HG03095 (cell line): ENCODE measurements around the gene ABHD14A.
"Not testable (repeated sequence)": the region's sequence is repeated elsewhere in the genome, so short reads cannot be mapped to it uniquely, and the experiment has no call there.

Source experiments
- ATAC-seq: cut with Tn5 transposase; IDR thresholded peaks from one replicate; pipeline ENCODE4 v1.9.1; 2021; ENCODE audit warnings: moderate library complexity; ENCODE audit not compliant: unreplicated experiment

Gene ABHD14A

DNA sequence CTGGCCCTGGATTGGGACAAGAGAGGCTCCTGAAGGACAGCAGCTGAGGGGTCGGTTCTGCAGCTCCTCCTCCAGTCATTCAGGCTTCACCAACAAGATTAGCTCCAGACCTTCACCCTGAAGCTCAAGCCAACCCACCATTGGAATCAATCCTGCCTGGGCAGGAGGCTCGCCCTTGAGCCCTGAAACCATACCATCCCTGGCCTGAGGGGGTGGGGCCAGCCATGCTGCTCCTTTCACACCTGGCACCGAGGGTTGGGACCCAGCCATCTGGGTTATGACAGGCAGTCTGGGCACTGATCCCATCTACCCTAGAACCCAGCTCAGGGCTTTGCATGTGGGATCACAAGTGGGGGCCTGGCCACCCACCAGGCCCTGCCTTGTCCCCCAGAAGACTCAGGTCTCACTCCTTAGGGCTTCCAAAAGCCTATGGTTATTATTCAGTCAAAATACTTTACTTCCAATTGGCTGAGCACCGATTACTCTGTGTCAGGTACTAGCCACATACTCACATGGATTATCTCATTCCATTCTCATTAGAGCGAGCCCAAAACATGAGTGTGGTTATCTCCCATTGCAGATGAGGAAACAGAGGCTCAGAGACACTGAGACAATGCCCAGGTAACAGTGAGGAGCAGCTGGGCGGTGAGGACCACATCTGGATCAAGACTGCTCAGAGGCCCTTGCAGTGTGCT lies 4.1 kb upstream of the ABHD14A start:
- ATAC-seq = no peak

DNA sequence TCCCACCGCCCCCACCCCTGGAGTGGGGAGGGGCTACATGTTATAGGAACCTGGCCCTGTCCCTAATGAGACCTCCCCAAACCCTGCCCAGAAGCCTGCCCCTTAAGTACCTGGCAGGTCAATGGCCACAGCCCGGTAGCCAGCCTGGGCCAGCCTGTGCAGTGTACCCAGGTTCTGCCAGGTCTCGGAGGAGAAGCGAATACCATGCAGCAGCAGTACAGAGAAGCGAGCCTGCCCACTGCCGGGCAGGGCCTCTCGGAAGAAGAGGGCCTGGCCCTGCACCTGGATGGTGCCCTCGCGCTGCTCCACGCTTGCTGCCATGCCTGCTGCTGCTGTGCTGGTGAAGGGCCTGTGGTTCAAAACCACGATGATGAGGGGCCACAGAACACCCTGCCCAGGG lies 3.5 kb upstream of the ABHD14A start:
- no peak for ATAC-seq

DNA sequence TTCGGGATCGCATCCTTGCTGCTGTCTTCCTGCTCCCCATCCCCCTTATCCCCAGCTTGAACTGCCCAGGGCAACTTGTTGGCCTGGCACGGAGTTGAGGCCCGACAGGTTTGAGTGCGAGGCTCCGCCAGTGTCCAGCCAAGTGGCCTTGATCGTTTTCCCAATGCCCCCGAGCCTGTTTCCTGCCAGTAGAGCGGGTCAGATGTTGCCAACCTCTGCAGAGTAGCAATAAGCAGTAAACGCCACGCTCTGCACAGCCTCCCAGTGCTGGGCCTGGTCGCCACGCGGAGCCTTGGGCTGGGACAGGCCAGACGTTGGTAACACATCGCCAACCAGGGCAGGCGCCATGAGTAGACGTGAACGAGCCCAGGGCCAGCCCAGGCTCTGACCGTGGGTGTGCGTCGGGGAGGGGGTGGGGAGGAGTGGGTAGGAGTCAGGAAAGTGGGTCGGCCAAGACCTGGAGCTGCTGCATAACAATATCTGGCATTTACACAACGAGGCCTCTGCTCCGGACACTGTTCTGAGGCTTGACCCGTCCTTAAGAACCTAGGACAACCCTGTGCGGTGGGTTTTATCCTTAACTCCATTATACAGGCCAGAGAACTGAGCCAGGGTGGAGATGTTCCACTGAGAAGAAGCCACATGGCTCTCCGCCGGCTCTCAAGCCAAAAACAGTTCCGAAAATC lies 444 bp upstream of the ABHD14A start:
- ATAC-seq = no peak

DNA sequence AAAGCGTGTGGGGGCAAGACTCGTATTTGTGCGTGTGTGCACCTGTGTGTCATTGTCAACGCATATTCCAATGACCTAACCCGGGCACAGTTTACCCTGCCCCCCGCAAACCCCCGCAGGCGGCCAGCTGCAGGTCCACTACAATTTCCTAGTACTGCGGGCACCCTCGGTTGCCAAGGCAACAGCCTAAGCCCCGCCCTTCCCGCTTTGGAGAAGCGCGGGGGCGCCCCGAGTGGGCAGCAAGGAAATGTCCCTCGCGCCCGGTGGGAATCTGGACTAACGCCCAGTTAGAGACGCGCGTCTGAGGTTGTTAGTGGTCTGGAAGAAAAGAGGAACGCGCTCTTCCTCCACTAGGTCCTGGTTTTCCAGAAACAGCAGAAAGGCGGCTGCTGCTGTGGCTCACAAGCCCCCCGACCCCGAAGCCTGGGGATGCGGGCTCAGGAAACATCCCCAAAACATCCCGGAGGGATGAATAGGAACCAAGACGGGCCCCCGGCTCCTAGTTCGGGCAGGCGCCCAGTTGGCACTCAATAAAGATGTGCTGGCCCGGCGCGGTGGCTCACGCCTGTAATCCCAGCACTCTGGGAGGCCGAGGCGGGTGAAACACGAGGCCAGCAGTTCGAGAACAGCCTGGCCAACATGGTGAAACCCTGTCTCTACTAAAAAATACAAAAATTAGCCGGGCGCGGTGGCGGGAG lies 1.1 kb downstream of the ABHD14A start:
- no peak for ATAC-seq

DNA sequence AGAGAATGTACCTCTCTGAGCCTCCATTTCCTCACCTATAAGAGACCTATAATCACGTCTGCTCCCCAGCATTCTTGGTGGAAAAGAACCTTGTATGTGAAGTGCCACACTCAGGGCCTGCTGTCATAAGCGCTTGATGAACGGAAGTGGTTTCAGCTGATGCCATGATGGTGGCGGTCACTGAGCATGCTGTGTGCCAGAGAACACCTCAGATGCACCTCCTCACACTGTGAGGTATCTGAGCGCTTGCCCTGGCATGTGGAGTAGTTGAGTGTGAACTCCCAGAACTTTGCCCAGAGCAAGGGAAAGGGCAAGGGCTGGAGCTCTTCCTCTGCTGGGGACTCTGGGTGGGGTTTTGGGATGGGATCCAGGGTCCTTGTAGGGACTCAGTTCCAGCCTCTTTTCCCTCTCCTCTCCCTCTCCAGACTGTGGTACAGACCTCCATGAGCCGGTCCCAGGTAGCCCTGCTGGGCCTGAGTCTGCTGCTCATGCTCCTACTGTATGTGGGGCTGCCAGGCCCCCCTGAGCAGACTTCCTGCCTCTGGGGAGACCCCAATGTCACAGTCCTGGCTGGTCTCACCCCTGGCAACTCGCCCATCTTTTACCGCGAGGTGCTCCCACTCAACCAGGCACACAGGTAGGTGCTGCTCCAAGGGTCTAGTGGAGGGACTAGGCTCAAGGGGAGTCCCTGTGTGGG lies 2.7 kb downstream of the ABHD14A start:
- ATAC-seq = no peak

DNA sequence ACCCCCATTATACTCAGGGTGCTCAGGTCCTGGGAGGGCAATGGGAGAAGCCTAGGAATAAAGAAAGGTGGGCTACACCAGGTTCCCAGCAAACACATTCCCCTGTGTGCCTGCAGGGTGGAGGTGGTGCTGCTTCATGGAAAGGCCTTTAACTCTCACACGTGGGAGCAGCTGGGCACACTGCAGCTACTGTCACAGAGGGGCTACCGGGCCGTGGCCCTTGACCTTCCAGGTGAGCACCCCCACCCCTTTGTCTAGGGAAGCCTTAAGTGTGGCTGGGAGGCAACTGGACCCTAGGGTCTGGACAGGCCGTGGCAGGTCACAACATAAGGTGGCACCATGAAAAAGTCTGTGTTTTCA lies 3.3 kb downstream of the ABHD14A start:
- no peak for ATAC-seq

DNA sequence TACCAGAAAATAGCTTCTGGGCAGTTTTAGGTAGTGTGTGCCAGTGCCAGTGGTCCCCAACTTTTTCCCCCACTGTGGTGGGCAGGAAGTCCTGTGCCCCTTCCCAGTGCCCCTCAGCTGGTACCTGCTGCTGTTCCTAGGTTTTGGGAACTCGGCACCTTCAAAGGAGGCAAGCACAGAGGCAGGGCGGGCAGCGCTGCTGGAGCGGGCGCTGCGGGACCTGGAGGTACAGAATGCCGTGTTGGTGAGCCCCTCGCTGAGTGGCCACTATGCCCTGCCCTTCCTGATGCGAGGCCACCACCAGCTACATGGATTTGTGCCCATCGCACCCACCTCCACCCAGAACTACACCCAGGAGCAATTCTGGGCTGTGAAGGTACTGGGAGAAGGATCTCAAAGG lies 5.4 kb downstream of the ABHD14A start:
- no peak for ATAC-seq

DNA sequence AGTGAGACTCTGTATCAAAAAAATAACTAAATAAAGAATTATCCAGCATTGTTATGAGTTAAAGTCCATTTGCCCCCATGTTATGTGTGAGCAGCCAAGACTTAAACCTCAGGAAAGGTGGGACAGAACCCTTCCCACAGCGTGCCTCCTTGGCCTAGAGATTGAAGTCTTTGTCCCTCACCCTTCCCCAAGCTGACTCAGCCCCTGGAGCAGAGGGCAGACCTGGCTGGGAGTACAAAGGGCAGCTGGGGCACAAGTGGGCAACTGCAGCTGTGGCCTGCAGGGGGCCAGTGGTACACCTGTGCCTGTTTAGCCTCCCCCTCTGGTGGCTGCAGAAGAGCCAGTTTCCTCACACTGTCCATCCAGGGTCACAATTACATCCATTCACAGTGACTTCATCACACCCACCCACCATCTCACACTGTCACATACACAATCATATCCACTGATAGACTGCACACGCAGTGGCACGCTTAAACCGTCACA lies 7.5 kb downstream of the ABHD14A start:
- ATAC-seq = peak; percentile 37

DNA sequence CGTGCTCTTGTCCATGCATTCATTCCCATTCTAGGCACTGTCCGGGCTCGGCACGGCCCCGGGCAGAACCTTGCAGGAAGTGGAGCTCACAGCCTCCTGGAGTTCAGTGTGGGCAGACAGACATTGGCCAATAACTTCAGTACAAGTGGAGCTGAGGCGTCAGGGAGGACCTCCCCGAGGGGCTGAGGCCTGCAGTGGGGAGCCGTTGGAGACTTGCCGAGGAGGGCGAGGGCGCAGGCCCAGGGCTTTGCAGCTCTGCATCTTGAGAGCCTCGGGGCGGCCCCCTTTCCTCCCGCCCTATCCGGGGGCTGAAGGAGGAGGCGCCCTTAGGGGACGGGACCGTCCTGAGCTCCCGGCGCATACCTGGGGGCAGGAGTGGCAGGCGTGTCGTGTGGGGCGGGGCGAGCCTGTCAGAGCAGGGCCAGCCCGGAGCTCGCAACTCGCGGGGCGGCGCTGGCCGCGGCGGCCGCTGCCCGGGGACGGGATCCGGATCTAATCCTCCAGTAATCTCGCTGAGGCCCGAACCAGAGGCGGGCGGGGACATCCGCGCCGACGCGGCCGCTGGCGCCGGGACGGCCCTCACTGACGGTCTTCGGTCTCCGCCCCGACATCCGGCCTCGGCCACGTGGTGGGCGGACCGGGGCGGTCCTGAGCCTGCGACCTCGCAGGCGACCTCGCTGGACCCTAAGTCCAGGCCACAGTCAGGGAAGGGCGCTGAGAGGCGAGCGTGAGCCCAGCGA lies 8.1 kb downstream of the ABHD14A start, which contains the start of gene ACY1:
TSS of gene ACY1 (plus strand) at position 698 of the 740 bp plus-strand sequence. CDS start 530 bp downstream, outside the sequence.
- peak; percentile 78 for ATAC-seq

DNA sequence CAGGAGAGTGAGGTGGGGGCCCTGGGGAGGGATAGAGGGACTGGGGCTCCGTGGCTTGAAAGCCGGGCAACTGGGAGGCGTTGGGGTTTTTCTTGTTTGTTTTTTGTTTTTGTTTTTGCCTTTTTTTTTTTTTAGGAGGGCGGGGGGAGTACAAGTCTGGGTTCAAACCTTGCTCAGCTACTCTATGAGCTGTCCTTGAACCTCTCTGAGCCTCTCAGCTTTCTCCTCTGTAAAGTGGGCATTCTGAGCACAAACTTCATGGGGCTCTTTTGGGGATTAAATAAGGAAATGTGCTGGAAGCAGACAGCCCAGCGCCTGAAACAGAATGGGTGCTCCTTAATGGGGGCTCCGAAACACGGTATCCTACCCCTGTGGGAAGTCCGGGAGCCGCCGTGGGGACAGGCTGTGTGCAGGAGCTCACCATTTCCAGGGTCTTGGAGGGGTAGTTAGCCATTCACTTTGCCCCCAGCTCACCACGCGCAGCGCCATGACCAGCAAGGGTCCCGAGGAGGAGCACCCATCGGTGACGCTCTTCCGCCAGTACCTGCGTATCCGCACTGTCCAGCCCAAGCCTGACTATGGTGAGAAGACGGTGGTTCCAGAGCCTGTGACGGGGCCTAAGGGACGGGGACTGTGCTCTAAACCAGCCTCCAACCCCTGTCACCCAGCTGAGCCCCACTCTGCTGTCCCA lies 8.9 kb downstream of the ABHD14A start:
- no peak for ATAC-seq

DNA sequence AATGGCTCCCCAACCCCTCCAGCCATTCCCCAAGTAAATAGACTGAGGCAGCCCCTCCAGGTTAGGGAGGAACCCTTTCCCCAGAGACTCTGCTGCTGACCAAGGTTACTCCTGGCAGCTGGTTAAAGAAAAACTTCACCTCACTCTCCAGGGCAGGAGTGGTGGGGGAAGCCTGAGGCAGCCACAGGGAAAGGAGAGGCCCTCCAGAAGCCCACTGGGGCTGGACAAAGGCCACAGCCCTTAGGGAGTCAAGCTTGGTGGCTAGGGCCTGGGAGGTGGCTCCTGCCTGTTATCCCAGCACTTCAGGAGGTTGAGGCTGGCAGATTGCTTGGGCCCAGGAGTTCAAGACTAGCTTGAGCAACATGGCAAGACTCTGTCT lies 9.4 kb downstream of the ABHD14A start:
- ATAC-seq = no peak

DNA sequence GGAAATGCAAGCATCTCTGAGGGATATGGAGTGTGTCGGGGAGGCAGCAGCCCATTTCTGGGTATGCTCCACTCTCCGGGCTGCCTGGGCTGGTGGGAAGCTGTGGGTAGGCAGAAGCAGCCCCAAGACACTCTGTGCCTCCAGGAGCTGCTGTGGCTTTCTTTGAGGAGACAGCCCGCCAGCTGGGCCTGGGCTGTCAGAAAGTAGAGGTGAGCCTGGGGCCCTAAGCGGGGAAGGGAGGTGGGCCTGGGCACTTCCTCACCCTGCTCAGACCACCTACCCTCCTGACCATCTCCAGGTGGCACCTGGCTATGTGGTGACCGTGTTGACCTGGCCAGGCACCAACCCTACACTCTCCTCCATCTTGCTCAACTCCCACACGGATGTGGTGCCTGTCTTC lies 10.2 kb downstream of the ABHD14A start:
- no peak for ATAC-seq

DNA sequence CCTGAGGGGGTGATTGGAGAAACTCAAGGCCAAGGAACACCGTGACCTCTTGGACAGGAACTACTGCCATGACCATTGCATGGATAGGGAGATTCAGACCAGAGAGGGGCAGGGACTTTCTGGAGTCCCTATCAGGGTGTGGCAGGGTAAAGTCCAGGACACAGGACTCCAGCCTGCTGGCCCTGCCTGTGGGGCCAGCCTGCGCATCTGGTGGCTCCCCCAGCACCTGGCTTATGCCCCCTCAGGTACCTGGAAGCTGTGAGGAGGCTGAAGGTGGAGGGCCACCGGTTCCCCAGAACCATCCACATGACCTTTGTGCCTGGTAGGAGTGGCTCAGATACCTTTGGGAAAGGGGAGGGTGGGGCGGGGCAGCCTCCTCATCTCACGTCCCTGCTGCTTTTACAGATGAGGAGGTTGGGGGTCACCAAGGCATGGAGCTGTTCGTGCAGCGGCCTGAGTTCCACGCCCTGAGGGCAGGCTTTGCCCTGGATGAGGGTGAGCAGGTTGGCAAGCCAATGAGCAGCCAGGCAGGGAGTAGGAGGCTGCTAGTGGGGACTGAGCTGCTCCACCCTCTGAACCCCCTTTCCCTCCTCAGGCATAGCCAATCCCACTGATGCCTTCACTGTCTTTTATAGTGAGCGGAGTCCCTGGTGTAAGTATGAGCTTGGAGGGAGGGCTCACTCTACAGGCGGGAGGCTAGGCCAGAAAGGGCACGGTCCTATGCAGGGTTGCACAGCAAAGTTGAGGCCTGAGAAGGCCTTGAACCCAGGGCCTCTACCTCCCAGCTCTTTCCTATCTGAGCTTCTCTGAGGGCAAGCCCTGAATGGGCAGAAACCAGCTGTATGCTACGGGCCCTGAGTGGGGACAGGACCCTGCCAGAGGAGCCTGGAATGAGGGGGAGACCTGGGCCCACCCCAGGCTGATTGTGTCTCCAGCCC lies 11.4 kb downstream of the ABHD14A start:
- no peak for ATAC-seq

DNA sequence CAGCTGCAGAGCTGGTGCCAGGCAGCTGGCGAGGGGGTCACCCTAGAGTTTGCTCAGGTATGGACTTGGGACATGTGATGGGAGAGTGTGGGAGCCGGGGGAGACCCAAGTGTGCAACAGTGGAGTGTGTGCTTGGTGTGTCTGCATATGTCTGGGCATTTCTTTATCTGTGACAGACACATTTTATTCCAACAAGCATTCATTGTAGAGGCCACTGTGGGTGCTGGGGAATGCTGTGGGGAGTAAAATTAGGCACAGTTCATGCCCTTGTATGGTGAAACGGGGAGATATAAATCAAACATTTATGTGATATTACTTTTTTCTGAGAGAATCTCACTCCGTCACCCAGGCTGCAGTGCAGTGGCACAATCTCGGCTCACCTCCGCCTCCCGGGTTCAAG lies 12.7 kb downstream of the ABHD14A start:
- ATAC-seq = no peak

DNA sequence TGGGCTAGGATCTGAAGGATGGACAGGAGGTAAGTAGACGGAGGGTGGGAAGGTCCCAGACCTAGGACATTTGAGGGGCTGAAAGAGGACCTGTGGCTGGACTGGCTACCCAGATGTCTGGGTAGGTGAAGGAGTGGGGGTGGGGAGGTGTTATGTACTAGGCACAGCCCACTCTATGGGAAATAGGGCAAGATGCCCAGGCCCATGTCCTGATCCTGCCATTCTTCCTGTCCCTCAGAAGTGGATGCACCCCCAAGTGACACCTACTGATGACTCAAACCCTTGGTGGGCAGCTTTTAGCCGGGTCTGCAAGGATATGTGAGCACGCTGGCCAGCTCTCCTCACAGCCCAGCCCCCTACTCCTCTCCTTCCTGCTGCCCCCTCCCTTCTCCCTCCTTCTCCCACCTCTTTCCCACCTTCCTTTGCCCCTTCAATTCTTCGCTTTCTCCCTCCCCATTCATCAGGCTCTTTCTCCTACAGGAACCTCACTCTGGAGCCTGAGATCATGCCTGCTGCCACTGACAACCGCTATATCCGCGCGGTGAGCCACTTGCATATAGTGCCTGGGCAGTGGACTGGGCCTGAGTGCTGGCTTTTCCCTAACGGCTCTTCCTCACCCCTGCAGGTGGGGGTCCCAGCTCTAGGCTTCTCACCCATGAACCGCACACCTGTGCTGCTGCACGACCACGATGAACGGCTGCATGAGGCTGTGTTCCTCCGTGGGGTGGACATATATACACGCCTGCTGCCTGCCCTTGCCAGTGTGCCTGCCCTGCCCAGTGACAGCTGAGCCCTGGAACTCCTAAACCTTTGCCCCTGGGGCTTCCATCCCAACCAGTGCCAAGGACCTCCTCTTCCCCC lies 13.7 kb downstream of the ABHD14A start:
- ATAC-seq = no peak

DNA sequence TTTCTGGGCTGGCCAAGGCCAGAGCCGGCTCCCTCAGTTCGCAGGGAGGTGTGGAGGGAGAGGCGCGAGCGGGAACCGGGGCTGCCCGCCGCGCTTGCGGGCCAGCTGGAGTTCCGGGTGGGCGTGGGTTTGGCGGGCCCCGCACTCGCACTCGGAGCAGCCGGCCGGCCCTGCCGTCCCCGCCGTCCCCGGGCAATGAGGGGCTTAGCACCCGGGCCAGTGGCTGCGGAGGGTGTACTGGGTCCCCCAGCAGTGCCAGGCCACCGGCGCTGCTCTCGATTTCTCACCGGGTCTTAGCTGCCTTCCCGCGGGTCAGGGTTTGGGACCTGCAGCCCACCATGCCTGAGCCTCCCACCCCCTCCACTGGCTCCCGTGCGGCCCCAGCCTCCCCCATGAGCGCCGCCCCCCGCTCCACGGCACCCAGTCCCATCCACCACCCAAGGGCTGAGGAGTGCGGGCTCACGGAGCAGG lies 15.7 kb downstream of the ABHD14A start:
- ATAC-seq = not testable (repeated sequence)

DNA sequence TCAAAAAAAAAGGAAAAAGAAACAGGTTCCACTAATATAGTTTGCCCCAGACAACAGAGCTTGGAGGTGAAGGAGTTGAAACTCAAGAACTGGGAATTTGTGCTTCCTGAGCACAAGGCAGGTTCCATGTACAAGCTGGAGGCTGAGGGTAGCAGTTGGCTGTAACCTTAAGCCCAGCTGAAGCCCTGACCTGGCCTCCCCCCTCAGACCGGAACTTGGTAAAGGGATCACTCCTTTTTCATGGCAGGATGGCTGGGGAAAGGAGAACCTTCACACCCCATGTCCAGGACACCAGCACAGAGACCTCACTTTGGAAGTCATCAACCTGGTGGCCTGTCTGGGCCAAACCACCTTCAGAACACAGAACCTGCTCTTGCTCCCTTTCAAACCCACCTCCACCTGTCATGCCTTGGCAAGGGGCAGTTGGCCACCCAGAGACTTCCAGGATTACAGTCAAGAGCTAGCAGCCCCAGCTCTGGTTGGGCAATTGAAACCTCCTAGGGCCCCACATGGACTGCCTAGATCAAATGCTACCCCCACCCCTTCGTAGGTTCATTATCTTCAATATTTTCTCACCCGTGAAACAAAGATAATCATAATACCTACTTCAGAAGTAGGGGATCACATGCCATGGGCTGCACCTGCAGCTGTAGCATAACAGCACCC lies 17.3 kb downstream of the ABHD14A start:
- no peak for ATAC-seq
